Putamen (tissue), 1 donor: ENCODE data around the gene CNRIP1.
A peak's percentile ranks its signal among the peaks of the same experiment; 100 is the strongest.

ENCODE experiments used
- DNase-seq: peaks from one replicate; pipeline ENCODE4 v3.0.0-alpha.2; 2016; ENCODE audit warnings: low spot score

Gene CNRIP1

GRCh38 chr2:68292108-68292710 is 27.5 kb downstream of the CNRIP1 start:
- no peak for DNase-seq

- DNase-seq = no peak
These were observed 28.4 kb downstream of the CNRIP1 start for GRCh38 chr2:68291314-68291713.

GRCh38 chr2:68290901-68291300 is 28.8 kb downstream of the CNRIP1 start:
- no peak for DNase-seq

- peak; percentile 60 for DNase-seq
These were observed 31.9 kb downstream of the CNRIP1 start for GRCh38 chr2:68287580-68288441.

DNA sequence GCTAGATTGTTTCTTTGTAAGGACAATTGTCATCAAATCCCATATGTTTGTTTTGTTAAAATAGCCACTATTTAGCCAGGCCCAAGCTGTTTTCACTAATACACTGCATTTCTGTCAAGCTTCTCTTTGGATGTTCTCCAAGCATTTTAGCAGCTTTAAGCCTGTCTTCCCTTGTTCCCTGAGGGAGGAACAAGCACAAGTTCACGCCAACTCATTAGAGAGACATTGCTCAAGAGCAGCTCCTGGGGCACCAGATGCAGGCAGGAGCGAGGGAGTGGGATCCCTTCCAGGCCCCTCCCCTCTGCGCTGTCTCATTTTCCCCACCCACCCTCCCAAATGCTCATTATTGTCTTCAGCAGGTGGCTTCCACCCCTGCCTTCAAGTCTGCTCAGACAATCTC is 34.9 kb downstream of the CNRIP1 start:
- DNase-seq = peak; percentile 82

GRCh38 chr2:68283419-68283812 is 36.3 kb downstream of the CNRIP1 start:
- DNase-seq = no peak

DNA sequence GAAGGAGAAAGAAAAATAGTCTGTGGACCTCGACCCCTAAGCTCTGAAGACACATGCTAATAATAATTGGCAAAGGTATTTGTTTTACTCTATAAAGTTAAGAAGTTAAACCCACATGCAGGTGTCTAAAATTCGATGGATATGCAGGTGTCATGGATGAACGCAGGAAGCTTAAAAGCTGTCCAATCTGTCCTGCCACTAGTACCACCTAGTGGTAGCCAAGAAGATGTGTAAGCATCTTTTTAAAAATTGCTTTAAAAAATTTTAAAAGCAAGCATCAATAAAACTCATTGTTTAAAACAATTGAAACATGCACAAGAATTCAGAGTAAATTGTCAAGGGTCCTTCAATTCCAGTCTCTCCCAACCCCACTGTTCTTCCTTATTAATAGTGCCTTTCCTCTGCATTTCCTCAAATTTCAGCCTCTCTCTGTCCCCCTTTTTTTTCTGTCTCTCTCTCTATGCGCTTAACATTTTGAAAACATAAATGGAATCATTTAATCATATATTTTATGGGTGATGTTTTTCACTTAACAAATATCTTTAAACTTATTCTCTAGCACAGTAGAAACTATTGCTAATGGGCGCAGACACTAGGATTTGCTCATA is 36.8 kb downstream of the CNRIP1 start:
- DNase-seq = no peak

DNA sequence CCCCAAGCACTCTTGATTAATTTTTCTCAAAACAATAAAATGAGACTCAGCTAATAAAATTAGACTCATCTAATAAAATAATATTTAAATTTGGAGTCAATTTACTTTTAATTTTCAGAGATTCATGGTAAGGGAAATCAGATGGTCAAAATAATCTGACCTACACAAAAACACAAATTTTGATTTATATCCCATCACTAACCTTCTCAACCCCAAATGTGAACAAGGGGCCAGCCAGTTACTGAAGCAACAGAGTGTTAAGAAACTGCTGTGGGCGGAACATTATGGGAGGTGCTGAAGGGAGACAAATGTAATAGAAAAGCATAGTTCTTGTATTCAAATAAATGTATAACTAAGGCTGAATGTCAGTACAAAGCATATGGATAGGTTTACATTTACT is 39.0 kb downstream of the CNRIP1 start:
- DNase-seq = no peak

GRCh38 chr2:68280348-68280747 is 39.4 kb downstream of the CNRIP1 start:
- DNase-seq = no peak

- no peak for DNase-seq
These were observed 40.1 kb downstream of the CNRIP1 start for GRCh38 chr2:68279691-68280090.

- DNase-seq = no peak
These were observed 41.6 kb downstream of the CNRIP1 start for GRCh38 chr2:68278169-68278568.

DNA sequence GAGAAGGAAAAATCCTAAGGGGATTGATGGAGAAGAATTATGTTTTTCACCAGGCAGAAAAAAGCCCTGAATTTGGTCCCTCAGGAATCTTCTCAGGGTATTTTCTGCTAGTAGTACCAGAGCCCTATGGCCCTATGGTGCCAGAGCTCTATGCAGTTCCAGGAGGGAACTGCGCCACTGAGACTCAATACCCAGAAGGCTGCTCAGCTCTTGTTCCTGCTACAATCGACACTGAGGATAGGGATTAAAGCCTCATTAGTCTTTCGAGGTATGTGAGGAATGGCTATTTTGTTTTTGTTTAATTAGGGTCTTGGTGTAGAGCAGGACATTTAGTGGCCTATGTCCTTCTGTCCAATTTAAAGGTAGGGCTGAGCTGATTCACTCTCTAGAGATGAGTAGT is 45.7 kb downstream of the CNRIP1 start:
- no peak for DNase-seq

DNA sequence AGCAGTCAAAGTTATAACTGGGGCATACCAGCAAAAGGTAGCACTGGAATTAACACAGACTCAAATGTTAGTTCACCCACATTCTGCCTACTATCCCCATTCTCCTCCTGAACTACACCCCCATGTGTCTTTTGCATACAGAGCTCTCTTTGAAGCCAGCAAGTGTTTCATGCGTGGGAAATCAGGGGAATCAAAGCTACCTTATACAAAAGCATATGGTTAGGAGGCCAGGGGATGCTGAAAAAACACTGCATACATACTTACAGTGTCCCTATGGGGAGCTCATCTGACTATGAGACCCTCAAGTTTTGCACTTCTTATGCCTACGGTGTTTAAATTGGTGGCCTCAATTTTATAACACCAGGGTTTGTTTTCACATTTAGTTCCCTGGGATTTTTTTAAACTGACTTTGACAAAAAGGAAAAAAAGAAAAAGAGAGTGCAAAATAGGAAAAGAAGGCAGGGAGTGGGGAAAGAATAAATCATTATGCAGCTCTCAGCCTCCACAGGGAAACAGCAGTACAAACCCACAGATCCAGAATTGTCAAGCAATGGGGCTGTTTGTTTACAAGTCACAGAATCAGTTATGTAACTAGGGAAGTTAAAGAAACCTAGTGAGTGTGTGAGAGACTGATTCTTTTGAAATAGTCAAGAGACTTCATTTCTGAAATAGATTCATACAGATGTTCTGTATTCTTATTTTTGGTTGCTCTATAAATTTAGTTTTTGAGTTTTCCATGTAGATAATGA is 47.3 kb downstream of the CNRIP1 start:
- peak; percentile 80 for DNase-seq

DNA sequence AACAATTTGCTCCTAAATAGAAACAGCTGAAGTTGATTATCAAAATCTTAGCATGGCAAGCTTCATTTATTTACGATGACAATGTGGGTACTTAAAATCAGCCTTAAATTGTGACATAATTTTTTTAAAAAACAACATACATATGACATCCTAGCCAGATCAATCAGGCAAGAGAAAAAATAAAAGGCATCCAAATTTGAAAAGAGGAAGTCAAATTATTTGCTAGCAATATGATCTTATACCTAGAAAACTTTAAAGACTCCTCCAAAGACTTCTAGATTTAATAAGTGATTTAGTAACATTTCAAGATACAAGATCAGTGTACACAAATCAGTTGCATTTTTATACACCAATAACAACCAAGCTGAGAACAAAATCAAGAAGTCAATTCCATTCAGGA is 53.1 kb downstream of the CNRIP1 start:
- DNase-seq = no peak

GRCh38 chr2:68263632-68264031 is 56.1 kb downstream of the CNRIP1 start:
- no peak for DNase-seq

DNA sequence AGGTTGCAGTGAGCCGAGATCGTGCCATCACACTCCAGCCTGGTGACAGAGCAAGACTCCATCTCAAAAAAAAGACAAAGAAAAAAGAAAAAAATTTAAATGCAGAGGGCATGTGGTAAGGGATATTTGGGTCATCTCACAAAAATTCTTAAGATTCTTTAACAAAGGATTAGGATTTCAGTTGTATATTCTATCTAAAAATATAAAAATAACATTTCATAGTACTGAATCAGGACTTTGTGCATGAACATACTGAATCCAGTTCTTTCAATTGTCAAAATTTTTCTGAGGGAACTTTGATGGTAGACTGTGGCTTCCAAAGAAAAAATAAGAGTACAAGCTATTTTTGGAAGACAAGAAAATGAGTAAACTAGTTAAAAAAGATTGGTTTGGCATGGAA is 60.9 kb downstream of the CNRIP1 start:
- no peak for DNase-seq

DNA sequence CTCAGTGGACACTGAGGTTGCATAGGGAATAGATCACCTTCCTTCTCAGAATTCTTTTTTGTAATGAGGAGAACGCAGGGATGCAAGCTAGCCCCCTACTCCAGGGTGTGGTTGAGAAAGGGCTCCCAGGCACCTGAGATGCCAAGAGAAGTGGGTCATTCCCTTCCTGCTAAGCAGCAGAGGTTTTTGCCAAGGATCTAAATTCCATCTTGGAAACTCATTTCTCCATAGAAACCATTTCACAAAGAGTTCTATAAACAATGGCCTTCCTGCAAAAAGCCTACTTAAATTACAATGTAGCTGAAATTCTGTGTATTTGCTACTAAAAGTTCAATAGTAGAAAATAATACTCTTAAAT is 63.7 kb downstream of the CNRIP1 start:
- DNase-seq = no peak

- DNase-seq = no peak
These were observed 66.3 kb downstream of the CNRIP1 start for GRCh38 chr2:68253219-68254068.

- peak; percentile 98 for DNase-seq
These were observed 67.1 kb downstream of the CNRIP1 start, which contains the start of gene PPP3R1 for GRCh38 chr2:68252400-68253218. Gene PPP3R1, minus strand, starts transcription at chr2:68252532. Its CDS starts 405 bp downstream, at chr2:68252127.

DNA sequence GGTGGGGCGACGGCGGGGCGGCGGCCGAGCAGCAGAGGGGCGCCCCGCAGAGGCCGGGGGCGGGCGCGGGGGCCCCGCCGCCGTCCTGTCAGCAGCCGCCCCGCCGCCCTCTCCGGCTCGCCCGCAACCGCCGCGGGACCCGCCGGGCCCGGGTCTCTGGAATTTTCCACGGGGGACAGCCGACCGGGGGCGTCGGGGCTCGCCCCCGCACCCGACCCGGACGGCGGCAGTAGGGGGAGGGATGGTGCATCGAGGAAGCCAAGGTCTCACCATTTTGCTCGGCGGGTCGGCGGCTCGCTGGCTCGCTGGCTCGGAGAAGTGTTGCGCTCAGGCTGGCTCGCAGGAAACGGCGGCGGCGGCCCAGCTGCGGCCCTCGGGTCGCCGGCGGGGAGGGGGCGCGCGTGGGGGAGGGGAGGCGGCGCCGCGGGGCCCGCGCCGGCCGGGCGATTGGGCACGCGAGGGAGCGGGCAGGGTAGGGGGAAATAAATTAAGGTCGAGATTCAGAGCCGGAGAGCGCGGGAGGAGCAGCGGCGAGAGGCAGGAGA is 67.8 kb downstream of the CNRIP1 start:
- no peak for DNase-seq
